OCI-LY7 (cell line): ENCODE data around the gene DPH6. TPM values are rescaled to one million over a fixed set of nuclear protein-coding genes. Genes with fewer than 3 reads are reported as not detected.

Experiments used
- BruUV-seq: library from RNA; stranded (reverse); fragments of 400-500 nt; replicated peaks from 2 replicates; lab custom pipeline; 2021; lab: Mats Ljungman, UMichigan
- CTCF ChIA-PET: fragments of 300-600 bp; sonication (Branson Sonifier 250); formaldehyde crosslinking; loops from one replicate; lab custom pipeline; 2022; ENCODE audit warnings: antibody characterized with exemption; ENCODE audit not compliant: unreplicated experiment; lab: Charles Lee
- POLR2A ChIA-PET: fragments of 300-600 bp; sonication (Branson Sonifier 250); formaldehyde crosslinking; loops from one replicate; lab custom pipeline; 2022; ENCODE audit warnings: antibody characterized with exemption; lab: Charles Lee
- DNase-seq: peaks from one replicate; pipeline ENCODE4 v3.0.0-alpha.2; 2015; ENCODE audit warnings: low spot score
- H2AFZ ChIP-seq: fragments of 200-600 bp; sonication (generic), shearing (Covaris generic); 2 replicates; pipeline ENCODE4 v1.6.1; 2014; ENCODE audit warnings: mild to moderate bottlenecking, antibody characterized with exemption, low read length, moderate library complexity
- H3K27ac ChIP-seq: fragments of 200-600 bp; sonication (generic); 2 replicates; pipeline ENCODE4 v1.5.1; 2014; ENCODE audit warnings: mixed run types, low read depth, mild to moderate bottlenecking, moderate library complexity, low read length, inconsistent platforms; ENCODE audit not compliant: poor library complexity, severe bottlenecking
- H3K36me3 ChIP-seq: fragments of 200-600 bp; sonication (generic); 2 replicates; pipeline ENCODE4 v1.6.1; 2014; ENCODE audit warnings: mild to moderate bottlenecking, antibody characterized with exemption, low read length, moderate library complexity, mixed read lengths; ENCODE audit not compliant: insufficient read depth
- H3K4me1 ChIP-seq: fragments of 200-600 bp; sonication (generic); 2 replicates; pipeline ENCODE4 v1.5.1; 2014; ENCODE audit warnings: mild to moderate bottlenecking, low read length; ENCODE audit not compliant: insufficient read depth, poor library complexity, severe bottlenecking
- H3K4me2 ChIP-seq: fragments of 200-600 bp; sonication (generic); 2 replicates; pipeline ENCODE4 v1.6.1; 2014; ENCODE audit warnings: mild to moderate bottlenecking, low read length
- H3K4me3 ChIP-seq: fragments of 200-600 bp; sonication (generic); 2 replicates; pipeline ENCODE4 v1.5.1; 2014; ENCODE audit warnings: mild to moderate bottlenecking, low read depth, low read length; ENCODE audit not compliant: poor library complexity, severe bottlenecking
- H3K79me2 ChIP-seq: fragments of 200-600 bp; sonication (generic); 2 replicates; pipeline ENCODE4 v1.6.1; 2016; ENCODE audit warnings: low read depth, mild to moderate bottlenecking, low read length, moderate library complexity, mixed read lengths; ENCODE audit not compliant: insufficient read depth
- H3K9me2 ChIP-seq: fragments of 200-600 bp; sonication (generic); 2 replicates; pipeline ENCODE4 v1.6.1; 2016; ENCODE audit warnings: mild to moderate bottlenecking, low read length, mixed read lengths; ENCODE audit not compliant: insufficient read depth
- H3K9me3 ChIP-seq: fragments of 200-600 bp; sonication (generic); 2 replicates; pipeline ENCODE4 v1.6.1; 2014; ENCODE audit warnings: mild to moderate bottlenecking, mixed run types, low read length, mixed read lengths
- H4K20me1 ChIP-seq: fragments of 200-600 bp; sonication (generic); 2 replicates; pipeline ENCODE4 v1.6.1; 2014; ENCODE audit warnings: mild to moderate bottlenecking, antibody characterized with exemption, low read length, moderate library complexity, mixed read lengths; ENCODE audit not compliant: insufficient read depth
- CTCF ChIP-seq: fragments of 200-600 bp; sonication (generic); conservative IDR thresholded peaks from 2 replicates; pipeline ENCODE4 v1.5.1; 2014; ENCODE audit warnings: mild to moderate bottlenecking, antibody characterized with exemption, low read length, moderate library complexity, mixed read lengths
- EZH2phosphoT487 ChIP-seq: fragments of 200-600 bp; sonication (generic); IDR thresholded peaks from 2 replicates; pipeline ENCODE4 v1.6.1; 2018; ENCODE audit warnings: low read depth, borderline replicate concordance, mild to moderate bottlenecking, mixed run types, antibody characterized with exemption, low read length, moderate library complexity, mixed read lengths
- intact Hi-C: fragments of 100-400 bp; cut with micrococcal nuclease; formaldehyde crosslinking; loops from one replicate; pipeline ENCODE4 v1.10.0; 2022; ENCODE audit not compliant: unreplicated experiment
- total RNA-seq, 2 experiments: library from RNA; depleted of rRNA in 1 of 2; stranded (reverse); fragments of >200 nt in 1 of 2; shearing (Covaris generic) in 1 of 2; gene quantifications; 2 replicates each; pipeline ENCODE4 v1.2.3, GENCODE V29; 2014 to 2022

The DPH6 gene
- total RNA-seq, 2 experiments from 2014 or later, result 12.6 to 21.4 TPM

GRCh38 chr15:35448294-35448693 lies 97.7 kb downstream of the DPH6 start:
- no peak overlapping the region for H3K4me3 ChIP-seq
- TF ChIP-seq EZH2phosphoT487 (no peak), CTCF (no peak)
- H3K9me3 ChIP-seq, result no peaks in the 10 kb centered on the region
- ChIA-PET POLR2A (no interaction called here), CTCF (no interaction called here)
- no peak overlapping the region for H3K4me2 ChIP-seq
- no TSS peak for BruUV-seq
- no peaks in the 10 kb centered on the region for H3K4me1 ChIP-seq
- no peak overlapping the region for H3K27ac ChIP-seq
- no peaks in the 10 kb centered on the region for H3K36me3 ChIP-seq
- no peaks in the 10 kb centered on the region for H3K9me2 ChIP-seq
- no peaks in the 10 kb centered on the region for H3K79me2 ChIP-seq
- H4K20me1 ChIP-seq, result no peaks in the 10 kb centered on the region
- H2AFZ ChIP-seq, result no peak overlapping the region
- intact Hi-C loops, result no loop called here
- no peak for DNase-seq

- ChIA-PET POLR2A (interaction anchor here (0.7 kb wide), 1 partner anchor 1516 kb away, joined by 4 read pairs; no protein-coding TSS in a partner anchor), CTCF (no interaction called here)
- no peaks in the 10 kb centered on the region for H3K36me3 ChIP-seq
- no peaks in the 10 kb centered on the region for H3K9me3 ChIP-seq
- H3K27ac ChIP-seq, result no peak overlapping the region
- H2AFZ ChIP-seq, result no peak overlapping the region
- H3K4me2 ChIP-seq, result no peak overlapping the region
- DNase-seq, result no peak
- TF ChIP-seq CTCF (no peak), EZH2phosphoT487 (no peak)
- no peak overlapping the region for H3K4me3 ChIP-seq
- H3K9me2 ChIP-seq, result no peaks in the 10 kb centered on the region
- no peaks in the 10 kb centered on the region for H4K20me1 ChIP-seq
- no peaks in the 10 kb centered on the region for H3K79me2 ChIP-seq
- no peaks in the 10 kb centered on the region for H3K4me1 ChIP-seq
- intact Hi-C loops, result no loop called here
- BruUV-seq, result no TSS peak
Measured at GRCh38 chr15:35445891-35446290, 100.1 kb downstream of the DPH6 start.

DNA sequence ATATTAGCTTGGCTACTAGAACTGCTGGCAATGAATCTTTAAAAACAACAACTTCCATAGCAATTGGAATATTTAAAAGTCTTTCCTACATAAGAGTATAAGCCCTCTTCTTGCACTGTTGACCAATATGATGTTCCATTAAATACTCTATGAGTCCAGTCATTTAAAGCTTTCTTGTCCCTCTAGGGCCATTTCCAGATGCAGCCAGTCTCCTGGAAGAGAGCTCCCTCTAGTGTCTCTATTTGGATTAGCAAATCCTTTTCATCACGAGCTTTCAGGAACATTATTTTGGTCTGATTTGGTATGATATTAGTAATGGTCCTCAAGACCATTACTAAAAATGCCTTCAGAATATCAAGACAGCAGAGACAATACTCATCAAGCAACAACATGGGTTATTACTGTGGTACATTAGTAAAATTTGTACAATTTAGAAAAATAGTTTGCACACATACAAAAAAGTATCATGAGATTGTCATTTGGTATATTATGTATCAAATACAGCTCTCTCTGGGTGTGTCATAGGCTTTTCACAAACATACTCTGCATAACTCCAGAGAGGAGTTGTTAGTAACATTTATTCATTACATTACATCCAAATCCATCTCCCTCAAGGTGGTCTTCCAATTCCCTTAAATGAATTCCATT lies 101.3 kb downstream of the DPH6 start:
- ChIA-PET CTCF (interaction anchor here (0.5 to 2.1 kb wide), 3 partner anchors 79 to 366 kb away, joined by 3 to 4 read pairs (median 4); no protein-coding TSS in a partner anchor), POLR2A (interaction anchor here (1.0 kb wide), 1 partner anchor 93 kb away, joined by 8 read pairs; no protein-coding TSS in a partner anchor)
- Histone ChIP-seq H3K4me1 (no peaks in the 10 kb centered on the region), H3K9me3 (no peaks in the 10 kb centered on the region), H3K79me2 (no peaks in the 10 kb centered on the region), H3K9me2 (no peaks in the 10 kb centered on the region), H3K27ac (no peak overlapping the region), H3K36me3 (no peaks in the 10 kb centered on the region), H4K20me1 (no peaks in the 10 kb centered on the region), H3K4me2 (no peak overlapping the region), H3K4me3 (no peak overlapping the region), H2AFZ (no peak overlapping the region)
- BruUV-seq, result no TSS peak
- peak; percentile 38 for DNase-seq
- TF ChIP-seq CTCF (peak; percentile 97), EZH2phosphoT487 (no peak)
- intact Hi-C loops, result loop anchor here (1.0 to 5.0 kb wide), 2 partner anchors 152 to 366 kb away; no protein-coding TSS in a partner anchor
